ENCODE results near the gene IDS. TPM values are rescaled to one million over a fixed set of nuclear protein-coding genes. Genes with fewer than 3 reads are reported as not detected.
A peak's percentile ranks its signal among the peaks of the same experiment; 100 is the strongest.
"Not testable (repeated sequence)": the region's sequence is repeated elsewhere in the genome, so short reads cannot be mapped to it uniquely, and the experiment has no call there.

Gene IDS
- total RNA-seq, 3 donors from 2014 or later: 37.1 to 46.1 (median 38.7) TPM

- peaks cover 9% of the 10 kb centered on the region for H3K36me3 Mint-ChIP-seq (ENCODE audit: insufficient read depth)
- ATAC-seq (no peak), DNase-seq (no peak)
- no peaks in the 10 kb centered on the region for H3K9me3 Mint-ChIP-seq
- no peaks in the 10 kb centered on the region for H3K27me3 Mint-ChIP-seq (ENCODE audit: low read depth)
- peaks cover 34% of the 10 kb centered on the region for H3K4me1 Mint-ChIP-seq (ENCODE audit: low read depth)
- H3K4me3 Mint-ChIP-seq: no peak overlapping the region
Measured at GRCh38 chrX:149499766-149500165, 5.3 kb downstream of the IDS start.

GRCh38 chrX:149498767-149499166 lies 6.3 kb downstream of the IDS start:
- Mint-ChIP-seq H3K4me1 (ENCODE audit: low read depth) (peaks cover 26% of the 10 kb centered on the region), H3K27me3 (ENCODE audit: low read depth) (no peaks in the 10 kb centered on the region), H3K4me3 (no peak overlapping the region), H3K36me3 (ENCODE audit: insufficient read depth) (peaks cover 9% of the 10 kb centered on the region), H3K9me3 (no peaks in the 10 kb centered on the region)
- DNase-seq: no peak
- no peak for ATAC-seq

- peaks cover 23% of the 10 kb centered on the region for H3K4me1 Mint-ChIP-seq (ENCODE audit: low read depth)
- H3K36me3 Mint-ChIP-seq (ENCODE audit: insufficient read depth): peaks cover 9% of the 10 kb centered on the region
- H3K4me3 Mint-ChIP-seq: no peak overlapping the region
- no peaks in the 10 kb centered on the region for H3K27me3 Mint-ChIP-seq (ENCODE audit: low read depth)
- no peak for DNase-seq
- no peak for ATAC-seq
- H3K9me3 Mint-ChIP-seq: no peaks in the 10 kb centered on the region
Measured at GRCh38 chrX:149497626-149498025, 7.5 kb downstream of the IDS start.

GRCh38 chrX:149497054-149497453 lies 8.1 kb downstream of the IDS start:
- peaks cover 19% of the 10 kb centered on the region for H3K4me1 Mint-ChIP-seq (ENCODE audit: low read depth)
- DNase-seq: no peak
- no peaks in the 10 kb centered on the region for H3K9me3 Mint-ChIP-seq
- no peak for ATAC-seq
- H3K27me3 Mint-ChIP-seq (ENCODE audit: low read depth): no peaks in the 10 kb centered on the region
- no peak overlapping the region for H3K4me3 Mint-ChIP-seq
- peaks cover 9% of the 10 kb centered on the region for H3K36me3 Mint-ChIP-seq (ENCODE audit: insufficient read depth)

- H3K27me3 Mint-ChIP-seq (ENCODE audit: low read depth): no peaks in the 10 kb centered on the region
Measured at GRCh38 chrX:149495573-149496071, 9.5 kb downstream of the IDS start.

GRCh38 chrX:149494844-149495565 lies 10.1 kb downstream of the IDS start:
- no peaks in the 10 kb centered on the region for H3K27me3 Mint-ChIP-seq (ENCODE audit: low read depth)
- DNase-seq (no peak), ATAC-seq (no peak)
- H3K9me3 Mint-ChIP-seq: no peaks in the 10 kb centered on the region
- peaks cover 6% of the 10 kb centered on the region for H3K4me1 Mint-ChIP-seq (ENCODE audit: low read depth)
- H3K36me3 Mint-ChIP-seq (ENCODE audit: insufficient read depth): peaks cover 14% of the 10 kb centered on the region
- H3K4me3 Mint-ChIP-seq: no peak overlapping the region

More at GRCh38 chrX:149495573-149496071, 9.5 kb downstream of the IDS start:
- Mint-ChIP-seq H3K4me3 (no peak overlapping the region), H3K36me3 (ENCODE audit: insufficient read depth) (peaks cover 14% of the 10 kb centered on the region), H3K9me3 (no peaks in the 10 kb centered on the region), H3K4me1 (ENCODE audit: low read depth) (peaks cover 9% of the 10 kb centered on the region)
- ATAC-seq (no peak), DNase-seq (no peak)

- no peaks in the 10 kb centered on the region for H3K9me3 Mint-ChIP-seq
- H3K4me3 Mint-ChIP-seq: no peak overlapping the region
- no peaks in the 10 kb centered on the region for H3K27me3 Mint-ChIP-seq (ENCODE audit: low read depth)
Measured at GRCh38 chrX:149493567-149494562, 11.2 kb downstream of the IDS start.

GRCh38 chrX:149491812-149492211 lies 13.3 kb downstream of the IDS start:
- Mint-ChIP-seq H3K36me3 (ENCODE audit: insufficient read depth) (peaks cover 14% of the 10 kb centered on the region), H3K27me3 (ENCODE audit: low read depth) (no peaks in the 10 kb centered on the region), H3K4me3 (no peak overlapping the region), H3K9me3 (no peaks in the 10 kb centered on the region), H3K4me1 (ENCODE audit: low read depth) (peaks cover 5% of the 10 kb centered on the region)
- ATAC-seq (no peak), DNase-seq (no peak)

More at GRCh38 chrX:149493567-149494562, 11.2 kb downstream of the IDS start:
- H3K36me3 Mint-ChIP-seq (ENCODE audit: insufficient read depth): peaks cover 15% of the 10 kb centered on the region
- ATAC-seq (no peak), DNase-seq (no peak)
- peaks cover 3% of the 10 kb centered on the region for H3K4me1 Mint-ChIP-seq (ENCODE audit: low read depth)

- Mint-ChIP-seq H3K36me3 (ENCODE audit: insufficient read depth) (peaks cover 21% of the 10 kb centered on the region), H3K27me3 (ENCODE audit: low read depth) (no peaks in the 10 kb centered on the region), H3K9me3 (no peaks in the 10 kb centered on the region), H3K4me1 (ENCODE audit: low read depth) (peaks cover 7% of the 10 kb centered on the region), H3K4me3 (no peak overlapping the region)
- ATAC-seq: no peak
- DNase-seq: no peak
Measured at GRCh38 chrX:149490100-149490499, 15.0 kb downstream of the IDS start.

- peaks cover 25% of the 10 kb centered on the region for H3K36me3 Mint-ChIP-seq (ENCODE audit: insufficient read depth)
- DNase-seq; ATAC-seq; H3K9me3 Mint-ChIP-seq; H3K4me1 Mint-ChIP-seq (ENCODE audit: low read depth); H3K27me3 Mint-ChIP-seq (ENCODE audit: low read depth); H3K4me3 Mint-ChIP-seq: not testable (repeated sequence)
Measured at GRCh38 chrX:149488411-149489052, 16.6 kb downstream of the IDS start.

- H3K27me3 Mint-ChIP-seq (ENCODE audit: low read depth); H3K4me1 Mint-ChIP-seq (ENCODE audit: low read depth); H3K4me3 Mint-ChIP-seq; DNase-seq; ATAC-seq; H3K9me3 Mint-ChIP-seq: not testable (repeated sequence)
- H3K36me3 Mint-ChIP-seq (ENCODE audit: insufficient read depth): peaks cover 27% of the 10 kb centered on the region
Measured at GRCh38 chrX:149488008-149488407, 17.1 kb downstream of the IDS start.

GRCh38 chrX:149487292-149487691 lies 17.8 kb downstream of the IDS start:
- peaks cover 27% of the 10 kb centered on the region for H3K36me3 Mint-ChIP-seq (ENCODE audit: insufficient read depth)
- no peaks in the 10 kb centered on the region for H3K9me3 Mint-ChIP-seq
- H3K4me3 Mint-ChIP-seq: no peak overlapping the region
- DNase-seq: no peak
- ATAC-seq: peak in 1 of 2 donors; percentile 52
- no peaks in the 10 kb centered on the region for H3K27me3 Mint-ChIP-seq (ENCODE audit: low read depth)
- peaks cover 7% of the 10 kb centered on the region for H3K4me1 Mint-ChIP-seq (ENCODE audit: low read depth)

- Mint-ChIP-seq H3K36me3 (ENCODE audit: insufficient read depth) (peaks cover 16% of the 10 kb centered on the region), H3K9me3 (no peaks in the 10 kb centered on the region), H3K4me3 (no peak overlapping the region), H3K27me3 (ENCODE audit: low read depth) (no peaks in the 10 kb centered on the region), H3K4me1 (ENCODE audit: low read depth) (no peaks in the 10 kb centered on the region)
- ATAC-seq (no peak), DNase-seq (no peak)
Measured at GRCh38 chrX:149476513-149476912, 28.6 kb downstream of the IDS start.

GRCh38 chrX:149473966-149474365 lies 31.1 kb downstream of the IDS start:
- no peaks in the 10 kb centered on the region for H3K9me3 Mint-ChIP-seq
- no peak for DNase-seq
- H3K4me3 Mint-ChIP-seq: no peak overlapping the region
- H3K27me3 Mint-ChIP-seq (ENCODE audit: low read depth): no peaks in the 10 kb centered on the region
- H3K4me1 Mint-ChIP-seq (ENCODE audit: low read depth): peaks cover 3% of the 10 kb centered on the region
- no peak for ATAC-seq
- peaks cover 5% of the 10 kb centered on the region for H3K36me3 Mint-ChIP-seq (ENCODE audit: insufficient read depth)

Measured in activated T-cell treated with anti-CD3 and anti-CD28 coated beads, Interleukin-2, amount 50 U/mL, for 4 hours (primary cell).